H1 (cell line): ENCODE data around the gene SLC48A1.

ENCODE experiments used
- CBX8 ChIP-seq: fragments of 300-800, 300-1000 bp; sonication (generic); IDR thresholded peaks from 2 replicates; pipeline ENCODE4 v1.7.1; 2016; ENCODE audit warnings: low read depth, low read length, borderline replicate concordance
- CEBPB ChIP-seq: IDR thresholded peaks from 2 replicates; pipeline ENCODE4 v1.6.1; 2012; ENCODE audit warnings: low read depth, low read length
- GABPA ChIP-seq: IDR thresholded peaks from 2 replicates; pipeline ENCODE4 v1.6.1; 2011; ENCODE audit warnings: mild to moderate bottlenecking, low read length, moderate library complexity, borderline replicate concordance; ENCODE audit not compliant: insufficient read depth
- NANOG ChIP-seq: IDR thresholded peaks from 2 replicates; pipeline ENCODE4 v1.6.1; 2011; ENCODE audit warnings: low read length, low read depth, mild to moderate bottlenecking, inconsistent platforms; ENCODE audit not compliant: insufficient read depth, poor library complexity, severe bottlenecking
- TF ChIP-seq, protein P1 (sequence below), 3 experiments: IDR thresholded peaks; 1 replicate in 2 of 3; 2 replicates in 1 of 3; pipeline versions ENCODE4 v1.5.1 to v1.6.1; 2011; ENCODE audit warnings: low read length in 3 of 3, mild to moderate bottlenecking in 3 of 3, inconsistent platforms in 2 of 3, low read depth in 1 of 3, moderate library complexity in 1 of 3; ENCODE audit not compliant: insufficient read depth in 1 of 3; ENCODE audit errors: control extremely low read depth in 1 of 3

- TF ChIP-seq, protein P1, sequence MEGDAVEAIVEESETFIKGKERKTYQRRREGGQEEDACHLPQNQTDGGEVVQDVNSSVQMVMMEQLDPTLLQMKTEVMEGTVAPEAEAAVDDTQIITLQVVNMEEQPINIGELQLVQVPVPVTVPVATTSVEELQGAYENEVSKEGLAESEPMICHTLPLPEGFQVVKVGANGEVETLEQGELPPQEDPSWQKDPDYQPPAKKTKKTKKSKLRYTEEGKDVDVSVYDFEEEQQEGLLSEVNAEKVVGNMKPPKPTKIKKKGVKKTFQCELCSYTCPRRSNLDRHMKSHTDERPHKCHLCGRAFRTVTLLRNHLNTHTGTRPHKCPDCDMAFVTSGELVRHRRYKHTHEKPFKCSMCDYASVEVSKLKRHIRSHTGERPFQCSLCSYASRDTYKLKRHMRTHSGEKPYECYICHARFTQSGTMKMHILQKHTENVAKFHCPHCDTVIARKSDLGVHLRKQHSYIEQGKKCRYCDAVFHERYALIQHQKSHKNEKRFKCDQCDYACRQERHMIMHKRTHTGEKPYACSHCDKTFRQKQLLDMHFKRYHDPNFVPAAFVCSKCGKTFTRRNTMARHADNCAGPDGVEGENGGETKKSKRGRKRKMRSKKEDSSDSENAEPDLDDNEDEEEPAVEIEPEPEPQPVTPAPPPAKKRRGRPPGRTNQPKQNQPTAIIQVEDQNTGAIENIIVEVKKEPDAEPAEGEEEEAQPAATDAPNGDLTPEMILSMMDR (IDR thresholded peaks at IDR 0.05; ENCODE audit: control extremely low read depth in 1 of 3, insufficient read depth in 1 of 3, low read depth in 1 of 3, low read length in 3 of 3), result no peak
- no peak for TF ChIP-seq CEBPB
- no peak for TF ChIP-seq NANOG
- TF ChIP-seq GABPA, result no peak
- TF ChIP-seq CBX8, result no peak
These were observed 21.6 kb downstream of the SLC48A1 start for GRCh38 chr12:47794679-47795078.
